HG02588 (cell line): ENCODE results near the gene POLA1.

Source experiments
- ATAC-seq: cut with Tn5 transposase; IDR thresholded peaks from one replicate; pipeline ENCODE4 v1.9.1; 2021; ENCODE audit warnings: mild to moderate bottlenecking, moderate library complexity; ENCODE audit not compliant: unreplicated experiment

Gene POLA1

GRCh38 chrX:24694825-24695224 lies 1.1 kb downstream of the POLA1 start:
- no peak for ATAC-seq

- ATAC-seq: no peak
These were observed 2.6 kb downstream of the POLA1 start for GRCh38 chrX:24696294-24696693.

GRCh38 chrX:24702362-24703184 lies 8.9 kb downstream of the POLA1 start:
- ATAC-seq: peak; percentile 98

- no peak for ATAC-seq
These were observed 9.4 kb downstream of the POLA1 start for GRCh38 chrX:24703185-24703494.

- ATAC-seq: no peak
These were observed 25.1 kb downstream of the POLA1 start for GRCh38 chrX:24718771-24719170.

- no peak for ATAC-seq
These were observed 26.3 kb downstream of the POLA1 start for GRCh38 chrX:24720036-24720435.

- ATAC-seq: no peak
These were observed 34.8 kb downstream of the POLA1 start for GRCh38 chrX:24728530-24728929.

GRCh38 chrX:24732766-24733500 lies 39.2 kb downstream of the POLA1 start:
- no peak for ATAC-seq

- no peak for ATAC-seq
These were observed 47.6 kb downstream of the POLA1 start for GRCh38 chrX:24741330-24741729.

- ATAC-seq: no peak
These were observed 54.5 kb downstream of the POLA1 start for GRCh38 chrX:24748196-24748595.

GRCh38 chrX:24759786-24760185 lies 66.1 kb downstream of the POLA1 start:
- ATAC-seq: no peak

GRCh38 chrX:24760363-24761000 lies 66.8 kb downstream of the POLA1 start:
- no peak for ATAC-seq

- no peak for ATAC-seq
These were observed 67.6 kb downstream of the POLA1 start for GRCh38 chrX:24761306-24761705.

- no peak for ATAC-seq
These were observed 70.3 kb downstream of the POLA1 start for GRCh38 chrX:24763989-24764388.

- ATAC-seq: no peak
These were observed 73.8 kb downstream of the POLA1 start for GRCh38 chrX:24767557-24767956.

- no peak for ATAC-seq
These were observed 74.8 kb downstream of the POLA1 start for GRCh38 chrX:24768556-24768955.

- ATAC-seq: no peak
These were observed 80.9 kb downstream of the POLA1 start for GRCh38 chrX:24774650-24775049.

GRCh38 chrX:24775891-24776290 lies 82.2 kb downstream of the POLA1 start:
- no peak for ATAC-seq

GRCh38 chrX:24777660-24778059 lies 83.9 kb downstream of the POLA1 start:
- peak; percentile 97 for ATAC-seq

GRCh38 chrX:24782011-24782410 lies 88.3 kb downstream of the POLA1 start:
- ATAC-seq: no peak

- ATAC-seq: no peak
These were observed 95.3 kb downstream of the POLA1 start for GRCh38 chrX:24789047-24789446.

GRCh38 chrX:24790166-24790565 lies 96.4 kb downstream of the POLA1 start:
- no peak for ATAC-seq
